Measurements from ENCODE around the gene HES7.

Gene HES7

DNA sequence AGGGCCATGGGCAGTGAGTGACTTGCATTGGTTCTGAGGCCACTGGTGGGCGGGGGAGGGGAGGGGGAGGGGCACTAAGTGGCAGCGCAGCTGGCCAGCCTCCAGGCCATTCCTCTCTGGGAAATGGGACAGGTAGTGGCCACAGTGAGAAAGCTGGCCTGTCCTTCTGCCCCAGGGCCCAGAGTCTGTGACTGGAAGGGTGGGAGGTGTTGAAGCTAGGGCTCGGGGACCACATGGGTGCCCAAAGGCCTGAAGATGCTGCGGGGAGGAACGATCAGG is 36.0 kb downstream of the HES7 start:
- TF ChIP-seq, protein P1, sequence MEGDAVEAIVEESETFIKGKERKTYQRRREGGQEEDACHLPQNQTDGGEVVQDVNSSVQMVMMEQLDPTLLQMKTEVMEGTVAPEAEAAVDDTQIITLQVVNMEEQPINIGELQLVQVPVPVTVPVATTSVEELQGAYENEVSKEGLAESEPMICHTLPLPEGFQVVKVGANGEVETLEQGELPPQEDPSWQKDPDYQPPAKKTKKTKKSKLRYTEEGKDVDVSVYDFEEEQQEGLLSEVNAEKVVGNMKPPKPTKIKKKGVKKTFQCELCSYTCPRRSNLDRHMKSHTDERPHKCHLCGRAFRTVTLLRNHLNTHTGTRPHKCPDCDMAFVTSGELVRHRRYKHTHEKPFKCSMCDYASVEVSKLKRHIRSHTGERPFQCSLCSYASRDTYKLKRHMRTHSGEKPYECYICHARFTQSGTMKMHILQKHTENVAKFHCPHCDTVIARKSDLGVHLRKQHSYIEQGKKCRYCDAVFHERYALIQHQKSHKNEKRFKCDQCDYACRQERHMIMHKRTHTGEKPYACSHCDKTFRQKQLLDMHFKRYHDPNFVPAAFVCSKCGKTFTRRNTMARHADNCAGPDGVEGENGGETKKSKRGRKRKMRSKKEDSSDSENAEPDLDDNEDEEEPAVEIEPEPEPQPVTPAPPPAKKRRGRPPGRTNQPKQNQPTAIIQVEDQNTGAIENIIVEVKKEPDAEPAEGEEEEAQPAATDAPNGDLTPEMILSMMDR (IDR thresholded peaks at IDR 0.05; ENCODE audit: low read depth, low read length): no peak

DNA sequence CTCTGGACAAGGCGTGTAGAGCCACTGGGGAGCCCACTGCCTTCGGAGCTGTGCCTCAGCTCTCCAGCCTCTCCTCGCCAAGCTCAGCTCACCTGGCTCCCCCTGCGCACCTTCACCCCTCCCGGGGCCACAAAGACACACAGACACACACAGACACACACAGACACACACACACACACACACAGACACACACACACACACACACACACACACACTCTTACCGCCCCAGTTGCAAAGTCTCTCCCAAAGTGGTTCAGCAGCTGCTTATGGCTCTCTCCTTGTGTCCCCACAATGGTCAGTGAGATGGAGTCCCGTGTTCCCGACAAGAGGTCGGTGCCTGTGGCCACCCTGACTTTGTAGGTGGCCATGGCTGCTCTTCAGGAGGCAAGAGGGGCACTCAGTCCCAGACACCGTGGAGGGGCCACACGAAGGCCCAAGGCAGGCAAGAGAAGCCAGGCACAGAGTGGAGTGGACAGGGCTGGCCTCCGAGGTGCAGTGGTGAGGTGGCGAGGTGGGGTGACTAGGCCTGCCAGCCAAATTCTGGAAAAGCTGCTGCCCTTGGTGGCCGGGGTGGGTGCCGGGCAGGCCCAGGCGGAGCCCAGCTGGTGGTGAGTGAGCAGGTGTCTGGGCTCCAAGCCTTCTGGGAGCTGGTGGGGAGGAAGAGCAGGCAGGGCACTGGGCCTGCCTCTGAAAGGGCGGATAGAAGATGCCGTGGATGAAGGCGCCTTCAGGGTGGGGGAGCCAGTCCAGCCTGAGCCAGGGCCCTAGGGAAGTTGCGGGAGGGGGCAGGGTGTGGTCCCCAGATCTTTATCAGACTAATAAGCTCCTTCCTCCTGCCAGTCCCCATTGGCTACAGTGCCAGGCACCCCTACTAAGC is 36.6 kb downstream of the HES7 start, which contains the start of gene ALOX12B:
TSS of gene ALOX12B (minus strand) at position 642 of the 877 bp plus-strand sequence. CDS start at position 368, 274 bp downstream.
- no peak within 1 kb of the TSS for H3K4me3 ChIP-seq (ENCODE audit: low read depth, low read length)
- TF ChIP-seq, protein P1 (IDR thresholded peaks at IDR 0.05; ENCODE audit: low read depth, low read length): no peak

More for the DNA sequence above, 36.0 kb downstream of the HES7 start:
- no peak overlapping the region for H3K4me3 ChIP-seq (ENCODE audit: low read depth, low read length)

DNA sequence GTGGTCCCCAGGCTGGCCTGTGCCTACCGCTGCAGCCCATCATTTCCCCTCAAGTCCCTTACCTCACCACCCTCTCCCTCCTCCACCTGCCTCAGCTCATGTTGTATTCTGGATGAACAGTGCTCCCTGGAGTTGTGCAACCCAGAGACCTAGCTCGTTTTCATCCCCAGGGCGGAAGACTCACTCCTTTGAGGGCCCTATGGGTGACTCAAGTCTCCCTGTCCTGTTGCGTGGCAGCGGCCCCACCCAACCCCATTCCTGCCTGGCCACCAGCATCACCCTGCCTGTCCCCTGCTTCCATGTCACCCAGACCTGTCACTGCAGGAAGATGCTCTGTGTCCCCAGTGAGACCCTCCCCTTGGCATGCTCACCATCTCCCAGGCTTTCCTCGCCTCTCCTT is 39.7 kb downstream of the HES7 start:
- TF ChIP-seq, protein P1 (IDR thresholded peaks at IDR 0.05; ENCODE audit: low read depth, low read length): no peak

DNA sequence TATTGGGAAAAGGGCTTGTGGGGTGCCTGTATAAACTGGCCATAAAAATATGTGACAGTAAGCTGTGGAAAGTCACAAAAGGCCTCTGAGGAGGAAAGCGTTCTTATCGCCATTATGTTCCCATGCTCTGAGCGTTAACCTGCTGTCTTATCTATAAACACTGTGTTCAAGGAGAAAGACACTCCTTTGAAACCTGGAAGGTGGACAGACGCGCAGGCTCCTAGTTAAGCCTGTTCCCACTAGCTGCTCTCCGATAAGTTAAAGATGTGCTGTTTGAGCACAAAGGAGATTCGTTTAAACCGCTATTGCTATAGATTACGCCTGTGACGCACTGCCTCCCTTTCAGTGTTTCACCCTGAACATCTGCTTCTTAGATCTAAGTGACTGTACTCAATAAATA is 41.6 kb downstream of the HES7 start:
- TF ChIP-seq, protein P1 (IDR thresholded peaks at IDR 0.05; ENCODE audit: low read depth, low read length): no peak

More for the DNA sequence above, 39.7 kb downstream of the HES7 start:
- no peak overlapping the region for H3K4me3 ChIP-seq (ENCODE audit: low read depth, low read length)

DNA sequence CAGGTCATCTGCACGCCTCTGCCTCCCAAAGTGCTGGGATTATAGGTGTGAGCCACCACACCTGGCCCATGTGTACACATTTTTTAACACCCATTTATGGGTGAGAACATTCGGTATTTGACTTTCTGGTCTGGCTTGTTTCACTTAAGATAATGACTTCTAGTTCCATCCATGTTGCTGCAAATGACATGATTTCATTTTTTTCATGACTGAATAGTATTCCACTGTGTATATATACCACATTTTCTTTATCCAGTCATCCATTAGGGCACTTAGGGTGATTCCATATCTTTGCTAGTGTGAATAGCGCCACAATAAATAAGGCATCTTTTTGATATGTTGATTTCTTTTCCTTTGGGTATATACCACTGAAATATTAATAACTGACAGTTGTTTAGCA is 42.0 kb downstream of the HES7 start:
- TF ChIP-seq, protein P1 (IDR thresholded peaks at IDR 0.05; ENCODE audit: low read depth, low read length): no peak

More for the DNA sequence above, 41.6 kb downstream of the HES7 start:
- H3K4me3 ChIP-seq (ENCODE audit: low read depth, low read length): no peak overlapping the region

DNA sequence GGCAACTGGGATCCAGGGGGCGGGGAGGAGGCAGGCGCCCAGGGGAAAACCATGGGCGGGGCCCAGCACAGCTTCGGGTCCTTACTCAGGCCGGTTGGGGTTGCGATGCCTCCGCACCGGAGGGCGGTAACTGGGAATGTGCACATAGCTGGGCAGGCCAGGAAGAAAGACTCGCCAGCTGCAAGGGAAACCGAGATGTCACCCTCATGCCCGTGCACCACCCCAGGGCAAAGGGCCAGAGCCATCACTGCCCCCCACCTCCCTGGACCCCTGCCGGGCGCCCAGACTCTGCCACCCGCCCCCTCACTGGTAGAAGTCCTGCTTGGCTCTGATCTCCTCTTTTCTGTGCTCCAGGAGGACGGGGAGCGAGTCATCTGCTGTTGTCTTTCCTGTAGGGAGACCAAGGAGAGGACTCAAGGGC is 43.1 kb downstream of the HES7 start:
- TF ChIP-seq, protein P1 (IDR thresholded peaks at IDR 0.05; ENCODE audit: low read depth, low read length): no peak
- no peak overlapping the region for H3K4me3 ChIP-seq (ENCODE audit: low read depth, low read length)

More for the DNA sequence above, 42.0 kb downstream of the HES7 start:
- no peak overlapping the region for H3K4me3 ChIP-seq (ENCODE audit: low read depth, low read length)

DNA sequence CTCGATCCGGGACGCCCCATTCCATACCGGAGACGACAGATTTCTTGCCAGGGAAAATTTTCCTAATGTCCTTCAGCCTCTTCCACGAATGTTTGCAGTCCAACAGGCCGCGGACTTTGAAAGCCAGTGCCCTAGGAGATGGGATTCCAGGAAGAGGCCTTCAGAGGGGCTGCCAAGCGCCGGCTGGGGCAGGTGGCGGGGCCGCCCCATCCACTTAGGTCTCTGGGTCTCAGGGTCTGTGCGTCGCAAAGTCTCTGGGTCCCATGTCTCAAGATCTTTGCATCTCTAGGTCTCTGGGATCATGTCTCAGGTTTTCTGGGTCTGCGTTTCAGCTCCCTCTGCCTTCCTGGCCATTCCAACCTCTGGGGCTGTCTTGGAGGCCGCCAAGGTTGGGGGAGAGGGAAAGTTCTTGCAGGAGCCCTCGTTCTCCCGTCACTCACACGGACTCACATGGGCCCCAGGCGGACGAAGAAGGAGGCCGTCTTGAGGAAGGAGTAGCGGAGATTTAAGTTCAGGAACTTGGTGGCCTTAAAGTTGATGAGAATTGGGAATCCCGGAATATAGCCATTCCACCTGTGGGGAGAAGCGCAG is 43.6 kb downstream of the HES7 start:
- TF ChIP-seq, protein P1 (IDR thresholded peaks at IDR 0.05; ENCODE audit: low read depth, low read length): no peak
- peak overlapping the region; percentile 51 for H3K4me3 ChIP-seq (ENCODE audit: low read depth, low read length)
